GM21619 (cell line): Measurements from ENCODE around the gene WDR41.

Source experiments
- ATAC-seq: cut with Tn5 transposase; IDR thresholded peaks from one replicate; pipeline ENCODE4 v1.9.1; 2021; ENCODE audit not compliant: unreplicated experiment

WDR41 gene

DNA sequence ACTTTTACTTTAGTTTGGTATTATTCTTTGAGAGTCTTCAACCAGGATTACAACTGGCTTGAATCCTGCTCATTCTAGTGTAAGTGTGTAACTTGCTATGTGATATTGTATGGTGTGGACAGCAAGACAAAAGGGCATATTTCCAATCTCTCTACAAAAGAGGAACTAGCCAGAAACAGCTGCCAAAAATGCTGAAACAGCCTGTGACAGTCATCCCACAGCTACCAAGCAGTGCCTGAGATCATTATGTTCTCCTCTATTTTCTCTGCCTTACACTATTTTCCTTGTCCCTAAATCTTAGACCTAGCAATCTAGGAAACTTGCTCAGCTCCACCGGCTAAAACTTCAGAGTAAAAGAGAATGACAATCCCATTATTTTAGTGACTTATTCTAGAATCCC lies 42.8 kb downstream of the WDR41 start:
- no peak for ATAC-seq

DNA sequence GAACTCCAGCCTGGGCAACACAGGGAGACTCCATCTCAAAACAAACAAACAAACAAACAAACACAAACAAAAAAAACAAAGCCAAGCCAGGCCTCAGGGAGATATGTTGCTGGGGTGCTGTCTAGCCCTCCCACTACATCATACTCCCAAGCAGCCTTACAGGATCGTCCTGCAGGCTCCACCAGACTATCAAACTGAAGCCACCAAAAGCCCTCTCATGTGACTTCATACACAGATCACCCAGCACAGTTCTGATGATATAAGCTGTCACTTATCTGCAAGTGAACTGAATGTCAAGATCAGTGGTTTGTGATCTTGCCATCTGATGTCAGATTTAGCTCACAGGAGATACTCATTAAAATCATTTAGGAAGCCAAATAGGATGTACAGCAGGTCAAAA lies 43.3 kb downstream of the WDR41 start:
- ATAC-seq = no peak

DNA sequence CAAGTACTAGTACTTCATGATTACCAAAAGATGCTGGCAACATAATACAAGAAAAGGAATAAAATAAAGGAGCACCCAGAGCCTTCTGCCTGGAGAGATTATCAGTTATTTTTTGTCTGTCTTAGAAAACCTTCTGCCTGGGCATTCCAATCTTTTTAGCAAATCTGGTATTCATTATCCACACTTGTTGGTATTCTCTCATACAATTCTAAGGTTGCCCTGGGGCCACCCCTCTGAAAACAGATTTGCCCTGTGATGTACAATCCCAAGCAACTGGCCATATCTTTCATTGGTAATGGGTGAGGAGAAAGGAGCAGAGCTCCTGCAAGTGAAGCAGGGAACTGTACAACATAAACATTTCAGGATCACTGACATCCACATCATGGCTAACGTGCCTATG lies 47.8 kb downstream of the WDR41 start:
- ATAC-seq = no peak

DNA sequence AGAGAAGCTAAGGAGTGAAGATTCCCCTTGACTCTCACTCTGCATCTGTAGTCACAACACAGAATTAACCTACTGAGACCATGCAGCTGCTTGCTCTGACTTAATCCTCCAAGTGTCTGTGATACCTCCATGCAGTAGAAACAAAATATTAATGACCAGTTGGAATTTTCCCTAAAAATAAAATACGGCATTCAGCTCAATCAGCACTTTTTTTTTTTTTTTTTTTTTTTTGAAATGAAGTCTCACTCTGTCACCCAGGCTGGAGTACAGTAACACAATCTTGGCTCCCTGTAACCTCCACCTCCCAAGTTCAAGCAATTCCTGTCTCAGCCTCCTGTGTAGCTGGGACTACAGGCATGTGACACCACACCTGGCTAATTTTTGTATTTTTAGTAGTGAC lies 48.4 kb downstream of the WDR41 start:
- no peak for ATAC-seq

DNA sequence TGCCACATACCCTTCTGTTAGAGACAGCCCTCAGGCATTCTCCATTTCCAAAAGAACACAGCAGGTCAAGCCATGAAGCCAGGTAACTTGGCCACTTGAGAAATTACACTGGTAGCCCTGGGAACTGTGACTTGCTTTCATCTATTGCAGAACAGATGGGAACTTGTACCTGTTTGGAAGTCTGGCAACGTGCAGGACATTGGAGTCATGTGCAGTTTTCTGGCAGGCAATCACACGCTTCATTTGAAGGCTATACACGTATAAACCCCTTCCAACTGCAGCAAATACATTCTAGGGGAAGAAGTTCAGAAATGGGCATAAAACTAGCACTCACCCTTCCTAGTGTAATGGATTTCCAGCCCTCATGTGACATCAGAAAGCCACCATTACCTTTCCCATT lies 54.0 kb downstream of the WDR41 start:
- no peak for ATAC-seq

DNA sequence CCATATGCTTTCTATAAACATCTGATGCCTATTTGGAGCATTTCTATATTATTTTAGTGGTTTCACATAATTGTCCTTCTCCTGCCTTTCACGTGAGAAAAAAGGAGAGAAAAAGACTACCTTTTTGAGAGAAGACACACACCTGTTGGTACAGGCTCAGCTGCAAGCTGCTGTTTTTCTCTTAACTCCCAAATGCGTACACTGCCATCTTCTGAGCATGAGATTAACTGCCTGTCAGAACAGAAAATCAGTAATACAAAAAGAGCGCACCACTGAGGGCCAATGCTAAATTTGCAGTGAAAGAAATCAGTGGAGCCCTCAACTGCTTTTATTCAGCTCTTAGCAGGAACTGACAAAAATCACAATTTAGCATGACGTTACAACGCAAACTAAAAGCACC lies 54.9 kb downstream of the WDR41 start:
- ATAC-seq = no peak

DNA sequence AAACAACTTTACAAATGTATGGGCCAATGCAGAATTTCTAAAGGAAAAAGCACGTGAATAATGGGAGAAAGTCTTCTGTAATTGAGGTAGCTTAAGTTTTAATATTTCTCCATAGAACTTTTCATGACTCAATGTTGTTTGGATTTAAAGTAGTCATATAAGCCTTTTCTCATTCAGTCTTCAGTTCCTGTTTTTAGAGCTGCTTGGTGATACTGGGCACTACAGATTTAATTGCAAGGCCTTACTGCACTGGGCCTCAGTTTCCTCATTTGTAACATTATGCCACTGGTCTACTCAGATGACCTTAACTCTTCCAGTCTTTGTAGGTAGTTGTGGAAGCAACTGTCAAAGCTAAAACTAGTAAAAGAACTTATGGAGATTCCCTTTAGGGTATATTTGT lies 60.4 kb downstream of the WDR41 start:
- ATAC-seq = no peak

DNA sequence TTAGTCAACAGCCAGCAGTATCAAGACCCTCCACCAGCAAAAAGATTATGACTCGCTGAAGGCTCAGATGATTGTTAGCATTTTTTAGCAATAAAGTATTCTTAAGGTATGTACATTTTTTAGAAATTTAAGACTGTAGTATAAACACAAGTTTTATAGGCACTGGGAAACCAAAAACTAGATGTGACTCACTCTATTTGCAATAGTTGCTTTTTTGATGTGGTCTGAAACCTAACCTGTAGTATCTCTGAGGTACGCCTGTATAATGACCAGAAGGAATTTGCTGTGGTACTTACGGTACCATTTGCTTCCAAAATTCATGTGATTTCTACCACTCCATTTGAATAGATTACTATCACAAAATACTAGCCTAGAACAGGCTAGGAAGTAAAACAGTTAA lies 60.8 kb downstream of the WDR41 start:
- no peak for ATAC-seq

DNA sequence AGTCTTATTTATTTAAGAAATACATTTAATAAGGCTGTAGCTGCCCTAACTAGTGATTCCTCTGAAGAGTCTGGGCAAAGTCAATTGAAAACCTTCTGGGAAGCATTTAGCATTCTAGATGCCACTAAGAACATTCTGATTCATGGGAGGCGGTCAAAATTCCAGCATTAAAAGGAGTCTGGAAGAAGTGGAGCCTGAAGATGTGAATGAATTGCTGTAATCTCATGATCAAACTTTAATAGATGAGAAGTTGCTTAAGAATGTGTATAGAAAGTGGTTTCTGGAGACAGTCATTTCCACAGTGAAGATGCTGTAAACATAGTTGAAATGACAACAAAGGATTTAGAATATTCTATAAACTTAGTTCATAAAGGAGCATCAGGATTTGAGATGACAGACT lies 61.4 kb downstream of the WDR41 start:
- no peak for ATAC-seq

DNA sequence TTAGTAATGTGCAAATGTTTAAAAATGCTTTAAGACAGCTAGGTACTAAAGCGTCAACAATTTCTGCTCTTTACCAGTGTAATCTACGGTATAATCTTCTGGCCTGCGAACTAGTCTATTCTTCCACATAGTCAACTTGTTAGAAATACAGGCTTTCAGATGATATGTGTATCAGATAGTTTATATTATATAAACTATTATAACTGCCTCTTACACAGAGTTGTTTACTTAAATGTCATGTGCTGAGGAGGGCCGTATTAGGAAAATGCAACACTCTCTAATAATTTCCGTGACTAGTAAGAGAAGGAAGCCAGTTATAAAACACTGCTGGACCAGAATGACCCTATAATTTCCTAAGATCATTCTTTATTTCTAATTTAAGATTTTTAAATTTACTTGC lies 63.6 kb downstream of the WDR41 start:
- ATAC-seq = no peak

DNA sequence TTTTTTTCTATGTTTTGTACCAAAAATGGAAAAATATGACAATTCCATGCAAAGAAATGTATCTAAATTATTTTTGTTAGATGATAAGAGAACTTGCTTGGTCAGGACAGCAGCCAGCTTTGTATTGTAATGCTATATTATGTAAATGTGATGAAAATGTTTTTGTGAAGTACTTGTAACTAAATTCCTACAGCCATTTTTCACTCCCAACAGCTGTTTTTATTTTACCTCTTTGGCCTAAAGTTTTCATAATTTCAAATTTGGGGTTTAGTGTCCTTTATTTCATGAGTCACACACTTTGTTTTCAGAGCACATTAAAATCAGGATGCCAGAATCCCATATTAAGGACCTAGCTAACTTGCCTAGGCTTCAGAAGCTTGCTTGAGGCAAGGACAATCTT lies 64.1 kb downstream of the WDR41 start:
- no peak for ATAC-seq

DNA sequence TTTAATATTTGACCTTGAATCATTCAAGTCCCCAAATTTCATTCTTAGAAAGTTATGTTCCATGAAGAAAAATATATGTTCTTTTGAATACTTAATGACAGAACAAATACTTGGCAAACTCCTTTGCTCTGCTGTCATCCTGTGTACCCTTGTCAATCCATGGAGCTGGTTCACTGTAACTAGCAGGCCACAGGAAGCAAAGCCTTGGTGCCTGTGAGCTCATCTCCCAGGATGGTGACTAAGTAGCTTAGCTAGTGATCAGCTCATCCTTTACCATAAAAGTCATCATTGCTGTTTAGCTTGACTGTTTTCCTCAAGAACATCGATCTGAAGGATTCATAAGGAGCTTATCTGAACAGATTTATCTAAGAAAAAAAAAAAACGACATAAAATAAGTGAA lies 65.4 kb downstream of the WDR41 start:
- ATAC-seq = no peak

DNA sequence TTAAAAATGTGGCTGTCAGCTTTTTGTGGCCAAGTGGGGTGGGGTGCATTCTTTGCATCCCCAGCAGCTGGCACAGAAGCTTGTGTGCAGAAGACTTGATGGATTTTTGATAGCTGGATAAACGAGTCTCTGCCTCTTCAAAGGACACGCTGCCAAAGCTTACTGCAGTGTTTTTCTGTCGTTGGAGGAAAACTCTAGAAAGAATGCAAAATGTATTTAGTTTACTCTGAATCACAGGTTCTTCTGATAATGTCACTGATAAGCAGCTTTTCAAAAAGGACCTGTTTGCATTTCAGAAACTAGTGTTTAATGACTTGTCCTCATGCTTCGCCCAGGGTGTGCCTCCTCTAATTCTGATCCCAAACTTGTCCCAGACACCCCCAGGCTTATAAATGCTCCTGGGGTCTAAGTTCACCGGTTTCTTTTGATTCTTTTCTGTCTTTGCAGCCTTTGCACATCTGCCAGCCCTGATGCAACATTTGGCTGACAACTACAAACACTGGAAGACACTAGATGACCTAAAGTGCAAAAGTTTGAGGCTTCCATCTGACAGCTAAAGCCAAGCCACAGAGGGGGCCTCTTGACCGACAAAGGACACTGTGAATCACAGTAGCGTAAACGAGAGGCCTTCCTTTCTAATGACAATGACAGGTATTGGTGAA lies 66.0 kb downstream of the WDR41 start:
- no peak for ATAC-seq

DNA sequence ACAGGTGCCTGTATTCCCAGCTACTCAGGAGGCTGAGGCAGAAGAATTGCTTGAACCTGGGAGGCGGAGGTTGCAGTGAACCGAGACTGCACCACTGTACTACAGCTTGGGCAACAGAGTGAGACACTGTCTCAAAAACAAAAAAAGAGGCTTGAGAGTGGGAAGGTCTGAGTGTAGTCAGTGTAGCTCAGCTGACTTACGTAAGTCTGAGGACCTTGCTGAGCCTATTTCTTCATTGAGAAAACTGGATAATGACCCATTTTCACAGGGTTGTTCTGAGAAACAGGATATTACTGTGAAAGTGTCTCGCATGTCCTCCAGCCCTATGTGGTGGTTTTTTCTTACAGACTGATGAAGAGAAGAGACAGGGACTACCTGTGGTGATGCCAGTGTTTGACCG lies 66.7 kb downstream of the WDR41 start:
- ATAC-seq = no peak

DNA sequence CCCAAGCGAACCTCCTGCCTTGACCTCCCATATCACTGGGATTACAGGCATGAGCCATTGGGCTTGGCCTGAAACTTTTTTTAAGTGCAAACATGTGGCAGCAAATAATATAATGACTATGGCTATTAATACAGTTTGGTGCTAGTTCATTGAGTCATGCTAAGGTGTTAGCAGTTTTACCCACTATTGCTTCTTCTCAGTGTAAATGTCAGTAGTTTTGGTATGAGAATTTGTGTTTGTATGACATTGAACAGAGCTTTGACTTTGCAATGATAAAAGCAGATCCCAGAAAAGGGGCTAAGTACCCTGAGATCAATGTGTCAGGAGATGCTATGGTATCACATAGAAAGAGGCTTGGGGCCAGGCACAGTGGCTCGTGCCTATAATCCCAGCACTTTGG lies 67.2 kb downstream of the WDR41 start:
- no peak for ATAC-seq

DNA sequence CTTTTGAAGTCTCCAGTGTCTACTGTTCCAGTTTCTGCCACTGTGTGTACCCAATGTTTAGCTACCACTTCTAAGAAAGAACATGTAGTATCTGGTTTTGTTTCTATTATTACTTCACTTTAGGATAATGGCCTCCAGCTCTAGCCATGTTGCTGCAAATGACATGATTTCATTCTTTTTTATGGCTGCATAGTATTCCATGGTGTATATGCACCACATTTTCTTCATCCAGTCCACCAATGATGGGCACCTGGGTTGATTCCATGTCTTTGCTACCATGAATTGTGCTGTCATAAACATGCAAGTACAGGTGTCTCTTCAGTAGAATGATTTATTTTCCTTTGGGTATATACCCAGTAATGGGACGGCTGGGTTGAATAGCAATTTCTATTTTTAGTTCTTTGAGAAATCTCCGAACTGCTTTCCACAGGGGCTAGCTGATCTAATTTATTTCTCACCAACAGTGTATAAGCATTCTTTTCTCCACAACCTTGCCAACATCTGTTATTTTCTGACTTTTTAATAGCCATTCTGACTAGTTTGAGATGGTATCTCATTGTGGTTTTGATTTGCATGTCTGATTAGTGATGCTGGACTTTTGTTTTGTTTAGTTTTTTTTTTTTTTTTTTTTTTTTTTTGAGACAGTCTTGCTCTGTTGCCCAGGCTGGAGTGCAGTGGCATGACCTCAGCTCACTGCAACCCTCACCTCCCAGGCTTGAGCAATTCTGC lies 68.9 kb downstream of the WDR41 start:
- no peak for ATAC-seq

DNA sequence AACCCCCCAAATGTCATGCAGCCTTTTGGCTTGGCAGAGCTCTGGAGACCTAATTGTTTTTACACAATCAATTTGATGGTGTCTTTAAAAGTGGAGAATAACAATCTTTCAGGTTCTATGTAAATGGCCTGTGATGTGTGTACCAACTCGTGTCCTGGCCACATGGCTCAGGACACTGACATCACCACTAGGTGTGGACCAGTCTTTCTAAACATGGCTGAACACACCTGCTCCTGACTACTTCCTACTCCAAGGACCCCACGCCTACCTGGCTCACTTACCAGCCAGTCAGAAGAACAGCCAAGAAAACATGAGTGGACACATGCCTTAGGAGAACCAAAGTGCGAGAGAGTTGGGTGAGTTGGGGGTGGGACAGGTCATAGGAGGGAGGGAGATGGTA lies 71.2 kb downstream of the WDR41 start:
- no peak for ATAC-seq

DNA sequence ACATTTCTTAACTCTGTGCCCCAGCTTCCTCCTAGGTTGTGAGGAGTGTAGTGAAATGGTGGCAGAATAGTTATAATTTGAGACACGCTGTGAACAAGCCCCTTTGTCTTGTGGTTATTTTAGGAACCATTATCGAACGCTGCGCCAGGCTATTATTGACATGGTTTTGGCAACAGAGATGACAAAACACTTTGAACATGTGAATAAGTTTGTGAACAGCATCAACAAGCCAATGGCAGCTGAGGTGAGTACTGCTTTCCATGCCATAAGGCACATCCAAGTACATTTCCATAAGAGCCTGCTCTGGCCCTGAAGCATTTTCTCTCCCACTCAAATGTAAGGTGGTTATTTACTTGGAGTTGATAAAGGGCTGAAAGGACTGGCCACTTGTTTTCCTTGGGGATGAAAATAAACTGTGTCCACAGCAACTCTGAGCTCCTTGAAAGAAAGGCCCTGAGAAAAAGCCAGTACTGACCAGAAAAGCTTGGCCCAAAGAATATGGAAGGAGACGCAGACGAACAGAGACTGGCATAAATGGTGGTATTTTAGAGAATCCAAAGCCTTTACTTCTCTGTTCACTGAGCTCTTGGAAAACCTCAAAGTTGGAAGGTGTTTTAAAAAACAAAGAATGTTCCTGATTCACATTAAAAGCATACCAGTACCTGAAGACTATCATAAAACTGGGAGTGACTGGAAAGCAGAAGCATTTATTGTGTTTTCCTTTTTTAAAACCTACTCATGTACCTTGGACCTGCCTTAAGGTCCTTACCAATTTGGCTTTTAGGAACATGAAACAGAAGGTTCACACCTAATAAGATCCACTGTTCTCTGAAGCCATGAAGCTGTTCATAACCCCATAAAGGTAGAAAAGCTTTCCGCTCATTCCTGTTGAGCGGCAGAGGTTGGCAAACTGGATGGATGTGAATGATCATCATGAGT lies 72.2 kb downstream of the WDR41 start:
- ATAC-seq = no peak

DNA sequence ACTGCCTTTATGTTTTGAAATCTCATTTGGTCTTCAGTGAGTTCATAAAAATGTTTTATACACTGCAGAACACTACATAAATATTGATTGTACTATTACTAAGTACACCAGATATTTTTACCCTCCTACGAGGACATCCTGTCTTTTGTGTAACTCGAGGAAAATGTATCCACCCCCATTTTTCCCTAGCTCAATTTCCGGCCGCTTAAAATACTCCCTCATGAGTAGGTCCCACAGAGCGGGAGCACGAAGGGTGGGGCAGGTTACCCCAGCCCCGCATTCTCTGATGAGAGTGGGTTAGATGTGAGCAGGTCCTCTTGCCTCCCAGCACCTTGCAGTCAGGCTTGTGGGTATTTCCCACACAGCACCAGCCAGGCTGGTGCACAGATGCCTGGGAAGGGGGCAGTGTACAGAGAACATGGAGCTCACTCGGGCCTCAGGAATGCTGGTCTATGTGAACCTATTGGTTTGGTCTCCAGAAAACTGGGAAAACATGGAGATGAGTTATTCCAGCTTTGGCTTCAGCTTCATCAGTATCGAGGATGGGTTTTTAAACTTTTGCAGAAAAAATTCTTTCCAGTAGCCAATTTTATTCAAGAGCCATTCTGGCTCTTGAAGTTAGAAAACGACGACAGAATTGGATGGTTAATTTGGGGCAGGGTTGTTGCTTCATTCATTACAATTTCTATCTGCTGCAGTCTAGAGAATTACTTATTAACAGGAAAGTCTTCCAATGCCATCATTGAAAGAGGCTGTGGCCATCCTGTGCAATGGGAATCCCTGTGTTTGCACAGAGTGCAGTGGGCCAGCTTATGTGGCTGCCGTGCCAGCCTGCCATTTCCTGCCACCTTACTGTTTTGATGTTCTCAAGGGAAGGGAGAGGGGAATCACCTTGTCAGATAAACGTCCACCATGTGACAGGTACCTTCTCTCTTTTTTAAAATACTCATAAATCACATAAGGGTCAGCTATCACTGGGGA lies 73.2 kb downstream of the WDR41 start:
- ATAC-seq = no peak

DNA sequence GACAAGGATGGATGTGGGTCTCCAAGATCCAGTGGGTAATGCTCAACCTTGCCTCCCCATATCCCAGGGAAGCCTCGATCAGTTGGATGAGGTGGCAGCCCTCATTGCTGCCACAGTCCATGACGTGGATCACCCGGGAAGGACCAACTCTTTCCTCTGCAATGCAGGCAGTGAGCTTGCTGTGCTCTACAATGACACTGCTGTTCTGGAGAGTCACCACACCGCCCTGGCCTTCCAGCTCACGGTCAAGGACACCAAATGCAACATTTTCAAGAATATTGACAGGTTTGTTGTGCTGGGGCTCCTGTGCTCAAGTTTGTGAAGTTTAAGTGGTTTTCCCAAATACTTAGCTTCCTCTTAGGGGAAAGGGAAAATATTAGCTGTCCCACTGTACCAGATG lies 74.0 kb downstream of the WDR41 start:
- ATAC-seq = no peak

DNA sequence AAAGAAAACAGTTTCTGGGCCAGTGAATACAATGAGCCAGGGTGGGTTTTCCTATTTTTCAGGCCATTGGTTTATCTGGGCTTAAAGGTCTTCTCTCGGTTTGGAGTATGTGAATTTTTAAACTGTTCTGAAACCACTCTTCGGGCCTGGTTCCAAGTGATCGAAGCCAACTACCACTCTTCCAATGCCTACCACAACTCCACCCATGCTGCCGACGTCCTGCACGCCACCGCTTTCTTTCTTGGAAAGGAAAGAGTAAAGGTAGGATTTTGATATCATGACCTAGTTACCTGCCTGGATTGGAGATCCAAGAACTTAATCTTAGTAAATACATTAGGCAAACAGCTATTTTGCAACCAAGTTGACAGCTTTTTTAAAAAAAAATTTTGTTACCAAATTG lies 79.1 kb downstream of the WDR41 start:
- ATAC-seq = no peak
